Ishikawa (cell line): ENCODE data around the gene CCDC146.

Source experiments
- CEBPB ChIP-seq: IDR thresholded peaks from 2 replicates; pipeline ENCODE4 v1.6.1; 2012
- CREB1 ChIP-seq: IDR thresholded peaks from 2 replicates; pipeline ENCODE4 v1.6.1; 2012; ENCODE audit warnings: low read depth
- EGR1 ChIP-seq: IDR thresholded peaks from 2 replicates; pipeline ENCODE4 v1.6.1; 2012
- EP300 ChIP-seq: IDR thresholded peaks from 2 replicates; pipeline ENCODE4 v1.6.1; 2012; ENCODE audit warnings: borderline replicate concordance
- FOXM1 ChIP-seq: IDR thresholded peaks from 2 replicates; pipeline ENCODE4 v1.6.1; 2012; ENCODE audit warnings: low read depth, borderline replicate concordance
- NFIC ChIP-seq: IDR thresholded peaks from 2 replicates; pipeline ENCODE4 v1.6.1; 2012
- RAD21 ChIP-seq: IDR thresholded peaks from 2 replicates; pipeline ENCODE4 v1.6.1; 2012; ENCODE audit warnings: low read depth
- REST ChIP-seq: IDR thresholded peaks from 2 replicates; pipeline ENCODE4 v1.6.1; 2012; ENCODE audit warnings: low read depth, mild to moderate bottlenecking
- TAF1 ChIP-seq: IDR thresholded peaks from 2 replicates; pipeline ENCODE4 v1.6.1; 2012; ENCODE audit warnings: low read depth, mild to moderate bottlenecking
- TCF12 ChIP-seq: IDR thresholded peaks from 2 replicates; pipeline ENCODE4 v1.6.1; 2012; ENCODE audit warnings: low read depth
- TEAD4 ChIP-seq: IDR thresholded peaks from 2 replicates; pipeline ENCODE4 v1.6.1; 2012
- YY1 ChIP-seq: IDR thresholded peaks from 2 replicates; pipeline ENCODE4 v1.6.1; 2012; ENCODE audit warnings: low read depth
- ZBTB7A ChIP-seq: IDR thresholded peaks from 2 replicates; pipeline ENCODE4 v1.6.1; 2012; ENCODE audit warnings: low read depth
- TF ChIP-seq, protein P1 (sequence below): IDR thresholded peaks from 2 replicates; pipeline ENCODE4 v1.6.1; 2012
- TF ChIP-seq, protein P2 (sequence below): IDR thresholded peaks from 2 replicates; pipeline ENCODE4 v1.6.1; 2012

The CCDC146 gene

DNA sequence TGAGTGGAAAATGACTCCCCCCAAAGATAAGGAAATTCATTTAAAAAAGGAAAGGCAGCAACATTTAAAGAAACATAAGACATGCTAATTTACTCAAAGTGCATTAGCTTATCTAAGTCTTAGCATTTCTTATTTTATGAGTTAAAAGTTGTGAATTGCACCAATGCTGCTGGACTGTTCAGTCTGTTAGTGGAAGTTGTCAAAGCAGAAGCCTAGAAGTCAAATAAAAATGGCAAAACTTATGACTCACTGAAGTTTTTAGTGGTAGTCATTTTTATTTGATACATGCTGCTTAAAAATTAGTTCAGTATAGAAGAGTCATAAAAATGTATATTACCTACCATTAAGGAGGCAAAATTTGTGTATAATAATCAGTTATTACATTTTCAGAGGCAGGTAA lies 168.0 kb downstream of the CCDC146 start:
- TF ChIP-seq CREB1 (no peak), TEAD4 (no peak), FOXM1 (no peak), CEBPB (no peak), REST (no peak), YY1 (no peak), EP300 (no peak), EGR1 (no peak), TAF1 (no peak), RAD21 (no peak), NFIC (no peak), ZBTB7A (no peak), TCF12 (no peak)
- TF ChIP-seq, protein P1, sequence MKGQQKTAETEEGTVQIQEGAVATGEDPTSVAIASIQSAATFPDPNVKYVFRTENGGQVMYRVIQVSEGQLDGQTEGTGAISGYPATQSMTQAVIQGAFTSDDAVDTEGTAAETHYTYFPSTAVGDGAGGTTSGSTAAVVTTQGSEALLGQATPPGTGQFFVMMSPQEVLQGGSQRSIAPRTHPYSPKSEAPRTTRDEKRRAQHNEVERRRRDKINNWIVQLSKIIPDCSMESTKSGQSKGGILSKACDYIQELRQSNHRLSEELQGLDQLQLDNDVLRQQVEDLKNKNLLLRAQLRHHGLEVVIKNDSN, result no peak
- TF ChIP-seq, protein P2, sequence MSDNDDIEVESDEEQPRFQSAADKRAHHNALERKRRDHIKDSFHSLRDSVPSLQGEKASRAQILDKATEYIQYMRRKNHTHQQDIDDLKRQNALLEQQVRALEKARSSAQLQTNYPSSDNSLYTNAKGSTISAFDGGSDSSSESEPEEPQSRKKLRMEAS, result no peak

DNA sequence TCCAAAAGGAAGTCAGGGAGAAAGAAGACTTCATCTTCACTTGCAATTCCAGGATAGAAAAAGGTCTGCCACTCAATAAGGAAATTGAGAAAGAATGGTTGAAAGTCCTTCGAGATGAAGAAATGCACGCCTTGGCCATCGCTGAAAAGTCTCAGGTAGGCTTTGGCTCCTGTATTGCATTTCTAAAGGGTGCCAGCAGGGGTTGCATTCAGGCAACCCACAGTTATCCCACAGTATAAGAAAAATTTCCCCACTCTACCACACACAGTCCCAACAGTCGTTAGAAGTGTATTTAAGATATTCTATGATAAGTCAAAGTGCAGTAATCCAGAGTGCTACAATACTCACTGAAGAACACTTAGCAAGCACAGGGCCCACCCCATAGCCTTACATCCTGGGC lies 170.6 kb downstream of the CCDC146 start:
- TF ChIP-seq CEBPB (no peak), EP300 (no peak), EGR1 (no peak), ZBTB7A (no peak), TCF12 (no peak), REST (no peak), FOXM1 (no peak), YY1 (no peak), TEAD4 (no peak), NFIC (no peak), CREB1 (no peak), TAF1 (no peak), RAD21 (no peak; the same call in 1 of the 2 replicates)
- TF ChIP-seq, protein P1, result no peak
- TF ChIP-seq, protein P2, result no peak

DNA sequence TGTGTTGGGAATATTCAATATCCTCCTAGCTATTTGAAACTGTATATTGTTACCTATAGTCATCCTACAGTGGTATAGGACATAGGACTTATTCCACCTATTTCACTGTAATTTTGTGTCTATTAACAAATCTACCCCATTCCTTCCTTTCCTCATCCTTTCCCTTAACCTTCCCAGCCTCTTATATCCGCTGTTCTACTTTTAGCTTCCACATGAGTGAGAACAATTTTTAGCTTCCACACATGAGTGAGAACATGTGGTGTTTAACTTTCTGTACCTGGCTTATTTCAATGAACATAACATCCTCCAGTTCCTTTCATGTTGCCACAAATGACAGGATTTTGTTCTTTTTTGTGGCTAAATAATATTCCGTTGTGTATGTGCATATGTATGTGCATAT lies 173.1 kb downstream of the CCDC146 start:
- no peak for TF ChIP-seq YY1
- TF ChIP-seq, protein P2, result no peak
- no peak for TF ChIP-seq NFIC
- TF ChIP-seq CEBPB, result no peak
- TF ChIP-seq, protein P1, result no peak
- TF ChIP-seq TAF1, result no peak
- no peak for TF ChIP-seq ZBTB7A
- TF ChIP-seq FOXM1, result no peak
- TF ChIP-seq CREB1, result no peak
- TF ChIP-seq TCF12, result no peak
- no peak for TF ChIP-seq REST
- no peak for TF ChIP-seq EGR1
- TF ChIP-seq RAD21, result no peak
- no peak for TF ChIP-seq TEAD4
- TF ChIP-seq EP300, result no peak

DNA sequence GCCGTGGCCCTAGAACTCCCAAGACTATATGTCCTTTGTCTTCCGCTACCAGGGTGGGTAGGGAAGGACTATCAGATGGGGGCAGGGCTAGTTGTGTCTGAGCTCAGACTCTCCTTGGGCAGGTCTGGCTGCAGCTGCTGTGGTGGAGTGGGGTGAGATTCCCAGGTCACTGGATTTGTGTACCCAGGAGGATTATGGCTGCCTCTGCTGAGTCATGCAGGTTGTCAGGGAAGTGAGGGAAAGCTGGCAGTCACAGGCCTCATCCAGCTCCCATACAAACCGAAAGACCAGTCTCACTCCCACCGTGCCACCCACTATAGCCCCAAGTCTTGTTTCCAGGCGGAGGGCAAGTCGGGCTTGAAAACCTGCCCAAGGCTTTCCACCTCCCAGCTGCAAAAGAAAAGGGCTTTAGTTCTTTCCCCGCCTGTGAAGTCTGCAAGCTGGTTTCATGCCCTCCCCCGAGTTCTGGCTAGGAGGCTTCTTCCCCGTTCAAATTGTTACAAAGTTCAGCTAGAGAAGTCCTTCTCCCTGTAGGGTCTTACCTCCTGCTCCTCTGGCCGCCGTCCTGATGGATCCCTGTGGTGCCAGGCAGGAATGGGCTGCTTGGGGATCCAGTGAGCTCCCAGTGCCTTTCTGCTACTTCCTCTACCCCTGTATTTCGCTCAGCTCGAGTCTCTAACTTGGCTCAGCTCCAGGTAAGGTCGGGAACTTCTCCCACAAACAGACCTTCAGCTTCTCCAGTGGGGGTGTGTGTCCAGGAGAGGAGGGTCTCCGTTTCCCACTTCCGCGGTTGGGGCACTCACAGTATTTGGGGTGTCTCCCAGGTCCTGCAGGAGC lies 184.0 kb downstream of the CCDC146 start:
- TF ChIP-seq EGR1 (no peak), ZBTB7A (no peak), TCF12 (no peak), YY1 (no peak), TEAD4 (no peak), RAD21 (no peak), CEBPB (no peak), REST (no peak), EP300 (no peak), CREB1 (no peak), FOXM1 (no peak), NFIC (no peak), TAF1 (no peak)
- TF ChIP-seq, protein P1, result no peak
- TF ChIP-seq, protein P2, result no peak
